ENCODE results near the gene R3HDM4.

Gene R3HDM4

DNA sequence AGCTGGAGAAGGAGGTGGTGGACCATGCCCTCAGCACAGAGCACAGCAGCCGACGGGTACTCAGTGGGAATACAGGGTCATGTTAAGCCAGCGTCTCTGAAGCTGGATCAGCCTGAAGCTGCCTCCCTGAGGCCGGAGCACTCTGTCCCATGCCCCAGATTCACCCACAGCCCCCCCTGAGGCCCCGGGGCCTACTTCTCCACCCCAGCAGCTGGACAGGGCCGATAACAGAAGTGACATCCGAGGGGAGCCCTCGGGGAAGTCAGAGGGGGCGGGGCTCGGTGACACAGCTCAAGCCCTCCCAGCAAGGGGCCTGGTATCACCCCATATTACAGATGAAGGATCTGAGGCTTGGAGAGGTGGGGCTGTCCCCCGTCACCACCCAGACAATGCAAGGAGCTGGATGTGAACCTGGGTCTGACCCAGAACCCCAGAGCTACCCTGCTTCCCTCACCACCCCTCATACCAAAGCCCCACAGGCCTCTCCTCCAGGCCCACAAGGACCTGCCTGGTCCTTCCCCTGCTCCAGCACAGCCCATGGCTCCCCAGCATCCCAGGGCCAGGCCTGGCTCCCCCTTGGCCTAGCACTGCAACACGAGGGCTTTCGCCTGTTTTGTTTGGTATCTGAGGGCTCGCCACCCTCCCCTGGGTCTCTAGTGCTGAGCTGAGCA is 5.7 kb downstream of the R3HDM4 start:
- DNase-seq (ENCODE audit: low read depth, low spot score), result no peak
- Histone ChIP-seq H3K9me3 (ENCODE audit: control insufficient read depth, insufficient read depth, low read length) (no peaks in the 10 kb centered on the region), H3K27me3 (ENCODE audit: control insufficient read depth, insufficient read depth, low read length) (no peaks in the 10 kb centered on the region), H3K4me3 (ENCODE audit: low read length) (no peak overlapping the region), H3K27ac (ENCODE audit: low read length) (no peak overlapping the region), H3K36me3 (ENCODE audit: control insufficient read depth, insufficient read depth, low read length) (no peaks in the 10 kb centered on the region), H3K4me1 (ENCODE audit: control insufficient read depth, insufficient read depth, low read length) (peaks cover 2% of the 10 kb centered on the region; the same call in 1 of the 2 replicates)
- no CpG with 5 or more reads among the region's 14 CpGs for WGBS (ENCODE audit: insufficient coverage, insufficient read length)

DNA sequence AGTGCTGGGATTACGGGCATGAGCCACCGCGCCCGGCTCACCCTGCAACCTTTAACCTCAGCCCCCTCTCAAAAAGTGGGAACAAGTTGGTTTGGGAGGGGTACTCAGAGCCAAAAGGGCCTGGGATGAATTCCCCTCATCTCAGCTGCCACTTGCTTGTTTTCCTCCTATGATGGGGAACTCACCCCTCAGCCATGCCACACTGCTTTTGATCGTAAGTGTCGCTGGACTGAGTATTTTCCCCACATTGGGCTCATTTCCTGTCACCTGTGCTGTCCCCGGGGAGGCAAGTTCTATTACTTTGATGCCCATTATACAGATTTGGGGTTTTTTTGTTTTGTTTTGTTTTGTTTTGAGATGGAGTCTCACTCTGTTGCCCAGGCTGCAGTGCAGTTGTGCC is 6.5 kb downstream of the R3HDM4 start:
- DNase-seq (ENCODE audit: low read depth, low spot score), result no peak
- H3K27ac ChIP-seq (ENCODE audit: low read length), result no peak overlapping the region
- peaks cover 2% of the 10 kb centered on the region; the same call in 1 of the 2 replicates for H3K4me1 ChIP-seq (ENCODE audit: control insufficient read depth, insufficient read depth, low read length)
- H3K27me3 ChIP-seq (ENCODE audit: control insufficient read depth, insufficient read depth, low read length), result no peaks in the 10 kb centered on the region
- H3K4me3 ChIP-seq (ENCODE audit: low read length), result no peak overlapping the region
- WGBS (ENCODE audit: insufficient coverage, insufficient read length), result no CpG with 5 or more reads among the region's 7 CpGs
- no peaks in the 10 kb centered on the region for H3K36me3 ChIP-seq (ENCODE audit: control insufficient read depth, insufficient read depth, low read length)
- H3K9me3 ChIP-seq (ENCODE audit: control insufficient read depth, insufficient read depth, low read length), result no peaks in the 10 kb centered on the region

DNA sequence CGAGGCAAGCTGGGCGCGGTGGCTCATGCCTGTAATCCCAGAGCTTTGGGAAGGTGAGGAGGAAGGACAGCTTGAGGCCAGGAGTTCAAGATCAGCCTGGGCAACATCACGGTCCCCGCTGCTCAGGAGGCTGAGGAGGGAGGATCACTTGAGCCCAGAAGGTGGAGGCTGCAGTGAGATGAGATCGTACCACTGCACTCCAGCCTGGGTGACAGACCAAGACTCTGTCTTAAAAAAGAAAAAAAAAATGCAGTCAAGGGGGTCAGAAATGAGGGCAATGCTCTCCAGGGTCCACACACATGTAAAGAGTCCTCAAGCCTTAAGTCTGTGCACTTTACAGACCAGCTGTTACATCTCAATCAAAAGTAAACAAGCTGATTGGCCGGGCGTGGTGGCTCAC is 8.5 kb downstream of the R3HDM4 start:
- DNase-seq (ENCODE audit: low read depth, low spot score), result no peak
- Histone ChIP-seq H3K4me3 (ENCODE audit: low read length) (no peak overlapping the region), H3K4me1 (ENCODE audit: control insufficient read depth, insufficient read depth, low read length) (peaks cover 5% of the 10 kb centered on the region), H3K27ac (ENCODE audit: low read length) (no peak overlapping the region), H3K27me3 (ENCODE audit: control insufficient read depth, insufficient read depth, low read length) (no peaks in the 10 kb centered on the region), H3K36me3 (ENCODE audit: control insufficient read depth, insufficient read depth, low read length) (no peaks in the 10 kb centered on the region; the same call in 1 of the 2 replicates), H3K9me3 (ENCODE audit: control insufficient read depth, insufficient read depth, low read length) (no peaks in the 10 kb centered on the region)
- WGBS (ENCODE audit: insufficient coverage, insufficient read length), result no CpG with 5 or more reads among the region's 8 CpGs

DNA sequence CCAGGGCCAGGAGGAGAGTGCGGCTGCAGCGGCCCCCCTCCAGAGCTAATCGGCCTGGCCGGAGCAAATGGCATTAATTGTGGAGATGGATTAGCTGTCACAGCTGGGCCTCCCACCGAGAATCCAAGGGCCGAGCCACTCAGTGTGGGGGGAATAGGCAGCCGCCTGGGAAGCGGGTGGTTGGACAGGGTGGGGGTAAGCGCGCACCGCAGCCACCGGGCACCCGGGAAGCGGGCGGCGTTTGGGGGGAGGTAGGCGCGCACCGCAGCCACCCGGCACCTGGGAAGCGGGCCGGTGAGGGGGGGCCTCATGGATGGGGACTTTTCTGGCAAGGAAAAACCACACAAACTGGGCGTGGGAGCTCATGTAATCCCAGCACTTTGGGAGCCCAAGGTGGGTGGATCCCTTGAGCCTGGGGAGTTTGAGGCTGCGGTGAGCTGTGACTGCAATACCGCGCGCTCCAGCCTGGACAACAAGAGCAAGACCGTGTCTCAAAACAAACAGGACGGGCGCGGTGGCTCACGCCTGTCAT is 9.7 kb downstream of the R3HDM4 start:
- peaks cover 4% of the 10 kb centered on the region; the same call in 1 of the 2 replicates for H3K4me1 ChIP-seq (ENCODE audit: control insufficient read depth, insufficient read depth, low read length)
- H3K4me3 ChIP-seq (ENCODE audit: low read length), result no peak overlapping the region
- no peaks in the 10 kb centered on the region for H3K9me3 ChIP-seq (ENCODE audit: control insufficient read depth, insufficient read depth, low read length)
- DNase-seq (ENCODE audit: low read depth, low spot score), result no peak
- WGBS (ENCODE audit: insufficient coverage, insufficient read length), result no CpG with 5 or more reads among the region's 32 CpGs
- no peaks in the 10 kb centered on the region for H3K27me3 ChIP-seq (ENCODE audit: control insufficient read depth, insufficient read depth, low read length)
- H3K36me3 ChIP-seq (ENCODE audit: control insufficient read depth, insufficient read depth, low read length), result peaks cover 3% of the 10 kb centered on the region; the same call in 1 of the 2 replicates
- H3K27ac ChIP-seq (ENCODE audit: low read length), result no peak overlapping the region

DNA sequence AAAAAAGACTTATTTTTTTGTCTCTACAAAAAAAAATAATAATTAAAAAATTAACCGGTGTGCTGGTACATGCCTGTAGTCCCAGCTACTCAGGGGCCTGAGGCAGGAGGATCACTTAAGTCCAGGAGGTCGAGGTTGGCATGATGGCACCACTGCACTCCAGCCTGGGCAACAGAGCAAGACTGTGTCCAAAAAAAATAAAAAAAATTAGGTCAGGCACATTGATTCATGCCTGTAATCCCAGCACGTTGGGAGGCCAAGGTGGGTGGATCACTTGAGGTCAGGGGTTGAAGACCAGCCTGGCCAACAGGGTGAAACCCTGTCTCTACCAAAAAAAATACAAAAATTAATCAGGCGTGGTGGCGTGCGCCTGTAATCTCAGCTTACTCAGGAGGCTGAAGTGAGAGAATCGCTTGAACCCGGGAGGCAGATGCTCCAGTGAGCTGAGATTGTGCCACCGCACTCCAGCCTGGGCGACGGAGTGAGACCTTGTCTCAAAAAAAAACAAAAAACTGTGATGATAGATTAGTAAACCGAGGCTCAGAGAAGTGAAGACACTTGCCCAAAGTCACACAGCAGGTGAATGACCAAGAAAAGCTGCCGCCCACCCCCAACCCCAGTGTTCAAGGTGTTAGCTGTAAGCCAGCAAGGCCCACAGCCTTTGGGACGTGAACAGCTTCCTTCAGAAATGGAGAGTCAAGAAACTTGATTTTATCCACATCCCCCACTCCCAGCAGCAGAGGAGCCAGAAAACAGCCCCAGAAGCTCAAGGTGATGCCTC is 10.4 kb downstream of the R3HDM4 start:
- no CpG with 5 or more reads among the region's 14 CpGs for WGBS (ENCODE audit: insufficient coverage, insufficient read length)
- peaks cover 4% of the 10 kb centered on the region; the same call in 1 of the 2 replicates for H3K4me1 ChIP-seq (ENCODE audit: control insufficient read depth, insufficient read depth, low read length)
- DNase-seq (ENCODE audit: low read depth, low spot score), result no peak
- no peak overlapping the region for H3K27ac ChIP-seq (ENCODE audit: low read length)
- no peaks in the 10 kb centered on the region for H3K27me3 ChIP-seq (ENCODE audit: control insufficient read depth, insufficient read depth, low read length)
- H3K4me3 ChIP-seq (ENCODE audit: low read length), result no peak overlapping the region
- peaks cover 3% of the 10 kb centered on the region; the same call in 1 of the 2 replicates for H3K36me3 ChIP-seq (ENCODE audit: control insufficient read depth, insufficient read depth, low read length)
- no peaks in the 10 kb centered on the region for H3K9me3 ChIP-seq (ENCODE audit: control insufficient read depth, insufficient read depth, low read length)

- Histone ChIP-seq H3K36me3 (ENCODE audit: control insufficient read depth, insufficient read depth, low read length) (peaks cover 3% of the 10 kb centered on the region; the same call in 1 of the 2 replicates), H3K4me3 (ENCODE audit: low read length) (no peak overlapping the region), H3K27ac (ENCODE audit: low read length) (no peak overlapping the region), H3K4me1 (ENCODE audit: control insufficient read depth, insufficient read depth, low read length) (peaks cover 4% of the 10 kb centered on the region; the same call in 1 of the 2 replicates), H3K9me3 (ENCODE audit: control insufficient read depth, insufficient read depth, low read length) (no peaks in the 10 kb centered on the region), H3K27me3 (ENCODE audit: control insufficient read depth, insufficient read depth, low read length) (no peaks in the 10 kb centered on the region)
- no CpG with 5 or more reads among the region's 7 CpGs for WGBS (ENCODE audit: insufficient coverage, insufficient read length)
- DNase-seq (ENCODE audit: low read depth, low spot score), result no peak
Measured at GRCh38 chr19:902093-902370, 11.0 kb downstream of the R3HDM4 start.

GRCh38 chr19:901216-902092 is 11.6 kb downstream of the R3HDM4 start:
- Histone ChIP-seq H3K27me3 (ENCODE audit: control insufficient read depth, insufficient read depth, low read length) (no peaks in the 10 kb centered on the region), H3K4me1 (ENCODE audit: control insufficient read depth, insufficient read depth, low read length) (peaks cover 4% of the 10 kb centered on the region; the same call in 1 of the 2 replicates), H3K36me3 (ENCODE audit: control insufficient read depth, insufficient read depth, low read length) (peaks cover 3% of the 10 kb centered on the region; the same call in 1 of the 2 replicates), H3K4me3 (ENCODE audit: low read length) (no peak overlapping the region), H3K9me3 (ENCODE audit: control insufficient read depth, insufficient read depth, low read length) (no peaks in the 10 kb centered on the region), H3K27ac (ENCODE audit: low read length) (no peak overlapping the region)
- no peak for DNase-seq (ENCODE audit: low read depth, low spot score)
- no CpG with 5 or more reads among the region's 27 CpGs for WGBS (ENCODE audit: insufficient coverage, insufficient read length)

- peaks cover 3% of the 10 kb centered on the region; the same call in 1 of the 2 replicates for H3K36me3 ChIP-seq (ENCODE audit: control insufficient read depth, insufficient read depth, low read length)
- H3K27me3 ChIP-seq (ENCODE audit: control insufficient read depth, insufficient read depth, low read length), result no peaks in the 10 kb centered on the region
- no CpG with 5 or more reads among the region's 30 CpGs for WGBS (ENCODE audit: insufficient coverage, insufficient read length)
- DNase-seq (ENCODE audit: low read depth, low spot score), result no peak
- H3K4me1 ChIP-seq (ENCODE audit: control insufficient read depth, insufficient read depth, low read length), result peaks cover 4% of the 10 kb centered on the region; the same call in 1 of the 2 replicates
- H3K9me3 ChIP-seq (ENCODE audit: control insufficient read depth, insufficient read depth, low read length), result no peaks in the 10 kb centered on the region
- no peak overlapping the region for H3K4me3 ChIP-seq (ENCODE audit: low read length)
- no peak overlapping the region for H3K27ac ChIP-seq (ENCODE audit: low read length)
Measured at GRCh38 chr19:900302-901111, 12.5 kb downstream of the R3HDM4 start.

DNA sequence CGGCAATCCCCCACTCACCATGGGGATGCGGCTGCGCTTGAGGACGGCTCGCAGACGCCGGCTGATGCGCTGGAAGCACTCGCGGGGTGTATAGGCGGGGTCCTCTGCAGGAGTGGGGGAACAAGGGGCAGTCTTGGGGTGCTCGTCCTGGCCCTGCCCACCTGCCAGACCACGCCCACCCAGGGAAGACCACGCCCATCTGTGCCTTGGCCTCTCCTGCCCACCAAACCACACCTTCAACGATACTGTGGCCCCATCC is 13.0 kb downstream of the R3HDM4 start:
- Histone ChIP-seq H3K27me3 (ENCODE audit: control insufficient read depth, insufficient read depth, low read length) (no peaks in the 10 kb centered on the region), H3K36me3 (ENCODE audit: control insufficient read depth, insufficient read depth, low read length) (peaks cover 3% of the 10 kb centered on the region; the same call in 1 of the 2 replicates), H3K4me3 (ENCODE audit: low read length) (no peak overlapping the region), H3K9me3 (ENCODE audit: control insufficient read depth, insufficient read depth, low read length) (no peaks in the 10 kb centered on the region), H3K27ac (ENCODE audit: low read length) (no peak overlapping the region), H3K4me1 (ENCODE audit: control insufficient read depth, insufficient read depth, low read length) (peaks cover 4% of the 10 kb centered on the region; the same call in 1 of the 2 replicates)
- no CpG with 5 or more reads among the region's 15 CpGs for WGBS (ENCODE audit: insufficient coverage, insufficient read length)
- no peak for DNase-seq (ENCODE audit: low read depth, low spot score)
